ENCODE measurements around the gene LAMA4. TPM values are rescaled to one million over a fixed set of nuclear protein-coding genes. Genes with fewer than 3 reads are reported as not detected.

LAMA4 gene
- total RNA-seq, 1 donor from 2014 or later, result 102 TPM

GRCh38 chr6:112298021-112298745 lies 43.8 kb upstream of the LAMA4 start:
- H3K4me1 Mint-ChIP-seq (ENCODE audit: low read depth), result peaks cover 49% of the 10 kb centered on the region
- no peak for TF ChIP-seq CTCF (IDR thresholded peaks at IDR 0.05)

DNA sequence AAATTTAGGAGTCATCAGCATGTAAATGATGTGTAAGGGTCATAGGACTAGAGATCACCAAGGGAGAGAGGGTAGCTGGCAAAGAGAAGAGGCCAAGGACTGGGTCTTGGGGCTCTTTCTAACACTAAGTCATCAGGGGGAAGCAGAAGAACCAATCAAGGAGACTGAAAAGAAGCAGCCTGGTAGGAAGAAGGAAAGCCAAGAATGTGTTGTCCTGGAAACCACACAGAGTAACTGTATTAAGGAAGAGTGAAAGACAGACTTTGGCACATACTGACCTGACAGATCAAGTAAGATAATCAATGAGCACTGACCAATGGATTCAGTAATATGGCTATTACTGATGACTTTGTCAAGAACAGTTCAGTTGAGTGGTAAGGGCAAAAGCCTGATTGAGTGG lies 42.3 kb upstream of the LAMA4 start:
- no peaks in the 10 kb centered on the region for H3K36me3 Mint-ChIP-seq (ENCODE audit: low read depth)
- H3K4me1 Mint-ChIP-seq (ENCODE audit: low read depth), result peaks cover 53% of the 10 kb centered on the region
- H3K9me3 Mint-ChIP-seq (ENCODE audit: low read depth), result no peaks in the 10 kb centered on the region
- no peak for TF ChIP-seq CTCF (IDR thresholded peaks at IDR 0.05)
- no peak for DNase-seq (ENCODE audit: low spot score)
- no peaks in the 10 kb centered on the region for H3K27me3 Mint-ChIP-seq (ENCODE audit: low read depth)
- H3K4me3 Mint-ChIP-seq (ENCODE audit: unreplicated experiment), result no peak overlapping the region
- peak overlapping the region; percentile 93 for H3K27ac Mint-ChIP-seq (ENCODE audit: unreplicated experiment)

More at GRCh38 chr6:112298021-112298745, 43.8 kb upstream of the LAMA4 start:
- Mint-ChIP-seq H3K9me3 (ENCODE audit: low read depth) (no peaks in the 10 kb centered on the region), H3K27ac (ENCODE audit: unreplicated experiment) (peak overlapping the region; percentile 93), H3K27me3 (ENCODE audit: low read depth) (no peaks in the 10 kb centered on the region), H3K36me3 (ENCODE audit: low read depth) (no peaks in the 10 kb centered on the region), H3K4me3 (ENCODE audit: unreplicated experiment) (peak overlapping the region; percentile 45)
- DNase-seq (ENCODE audit: low spot score), result no peak

DNA sequence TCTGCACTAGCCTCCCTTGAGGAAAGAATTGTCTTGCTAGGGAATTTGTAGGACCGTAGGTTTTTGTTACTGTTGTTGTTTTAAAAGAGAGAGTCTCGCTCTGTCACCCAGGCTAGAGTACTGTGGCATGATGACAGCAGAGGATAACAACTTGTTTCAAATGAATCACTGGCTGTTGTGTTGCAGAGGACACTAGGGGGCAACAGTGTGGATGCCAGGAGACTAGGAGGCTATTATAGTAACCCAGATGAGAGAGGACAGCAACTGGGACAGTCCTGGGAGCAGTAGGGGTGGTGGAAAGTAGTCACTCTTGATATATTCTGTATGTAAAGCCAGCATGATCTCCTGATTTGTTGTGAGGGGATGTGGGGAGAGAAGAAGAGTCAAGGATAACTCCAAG lies 41.8 kb upstream of the LAMA4 start:
- DNase-seq (ENCODE audit: low spot score), result no peak
- Mint-ChIP-seq H3K27ac (ENCODE audit: unreplicated experiment) (peak overlapping the region; percentile 93), H3K9me3 (ENCODE audit: low read depth) (no peaks in the 10 kb centered on the region), H3K4me3 (ENCODE audit: unreplicated experiment) (no peak overlapping the region), H3K36me3 (ENCODE audit: low read depth) (no peaks in the 10 kb centered on the region), H3K4me1 (ENCODE audit: low read depth) (peaks cover 54% of the 10 kb centered on the region), H3K27me3 (ENCODE audit: low read depth) (no peaks in the 10 kb centered on the region)
- TF ChIP-seq CTCF (IDR thresholded peaks at IDR 0.05), result peak; percentile 78

- H3K9me3 Mint-ChIP-seq (ENCODE audit: low read depth), result no peaks in the 10 kb centered on the region
- peaks cover 38% of the 10 kb centered on the region for H3K4me1 Mint-ChIP-seq (ENCODE audit: low read depth)
- no peak for DNase-seq (ENCODE audit: low spot score)
- no peaks in the 10 kb centered on the region for H3K27me3 Mint-ChIP-seq (ENCODE audit: low read depth)
- H3K4me3 Mint-ChIP-seq (ENCODE audit: unreplicated experiment), result no peak overlapping the region
- H3K36me3 Mint-ChIP-seq (ENCODE audit: low read depth), result no peaks in the 10 kb centered on the region
- no peak for TF ChIP-seq CTCF (IDR thresholded peaks at IDR 0.05)
- H3K27ac Mint-ChIP-seq (ENCODE audit: unreplicated experiment), result no peak overlapping the region
These were observed 36.9 kb upstream of the LAMA4 start for GRCh38 chr6:112291161-112291762.

DNA sequence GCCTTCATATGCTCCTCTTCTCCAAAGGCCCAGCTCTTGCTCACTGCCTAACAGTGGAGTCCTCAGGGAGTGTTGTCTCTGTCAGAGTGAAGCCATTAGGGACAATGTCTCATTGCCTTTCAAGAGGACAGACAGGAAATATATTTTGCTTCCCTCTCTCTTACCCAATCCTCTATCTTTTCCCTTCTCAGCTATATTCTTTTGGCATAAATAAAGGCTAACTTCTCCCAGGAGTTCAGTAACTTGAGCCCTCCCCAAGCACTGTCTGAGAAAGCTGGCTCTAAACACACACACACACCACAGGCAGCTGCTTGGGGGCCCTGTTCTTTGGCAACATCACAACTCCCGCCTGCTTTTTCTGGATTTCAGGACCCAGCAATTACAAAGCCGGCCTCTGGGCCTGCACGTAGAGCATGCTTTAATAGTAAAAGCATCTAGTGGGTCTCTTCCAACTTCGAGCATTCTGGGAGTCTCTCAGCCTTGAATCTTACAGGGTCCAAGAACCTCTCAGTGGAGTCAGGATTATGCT lies 34.7 kb upstream of the LAMA4 start:
- no peak for TF ChIP-seq CTCF (IDR thresholded peaks at IDR 0.05)
- H3K36me3 Mint-ChIP-seq (ENCODE audit: low read depth), result no peaks in the 10 kb centered on the region
- no peaks in the 10 kb centered on the region for H3K9me3 Mint-ChIP-seq (ENCODE audit: low read depth)
- peak overlapping the region; percentile 87 for H3K27ac Mint-ChIP-seq (ENCODE audit: unreplicated experiment)
- no peak for DNase-seq (ENCODE audit: low spot score)
- no peaks in the 10 kb centered on the region for H3K27me3 Mint-ChIP-seq (ENCODE audit: low read depth)
- no peak overlapping the region for H3K4me3 Mint-ChIP-seq (ENCODE audit: unreplicated experiment)
- peaks cover 32% of the 10 kb centered on the region for H3K4me1 Mint-ChIP-seq (ENCODE audit: low read depth)
